OCI-LY1 (cell line): ENCODE results near the gene NDUFB3.

ENCODE experiments used
- H2AFZ ChIP-seq: fragments of 200-600 bp; sonication (generic), shearing (Covaris generic); 2 replicates; pipeline ENCODE4 v1.6.0; 2014; ENCODE audit warnings: antibody characterized with exemption, mild to moderate bottlenecking, low read length
- H3F3A ChIP-seq: fragments of 200-600 bp; sonication (generic), shearing (Covaris generic); 2 replicates; pipeline ENCODE4 v1.6.0; 2014; ENCODE audit warnings: mild to moderate bottlenecking, antibody characterized with exemption, low read length, moderate library complexity; ENCODE audit not compliant: insufficient read depth
- H3K27ac ChIP-seq: fragments of 200-600 bp; sonication (generic); 2 replicates; pipeline ENCODE4 v1.5.1; 2014; ENCODE audit warnings: low read length, mixed run types, mild to moderate bottlenecking, low read depth; ENCODE audit not compliant: poor library complexity, severe bottlenecking
- H3K27me3 ChIP-seq: fragments of 200-600 bp; sonication (generic); 2 replicates; pipeline ENCODE4 v1.6.0; 2014; ENCODE audit warnings: antibody characterized with exemption, mild to moderate bottlenecking, low read length, moderate library complexity; ENCODE audit not compliant: insufficient read depth
- H3K36me3 ChIP-seq: fragments of 200-600 bp; sonication (generic); 2 replicates; pipeline ENCODE4 v1.6.1; 2014; ENCODE audit warnings: mild to moderate bottlenecking, antibody characterized with exemption, low read length, moderate library complexity, mixed read lengths; ENCODE audit not compliant: insufficient read depth
- H3K4me1 ChIP-seq: fragments of 200-600 bp; sonication (generic); 2 replicates; pipeline ENCODE4 v1.5.1; 2014; ENCODE audit warnings: mild to moderate bottlenecking, low read length, moderate library complexity; ENCODE audit not compliant: insufficient read depth, severe bottlenecking
- H3K4me2 ChIP-seq: fragments of 200-600 bp; sonication (generic), shearing (Covaris generic); 2 replicates; pipeline ENCODE4 v1.6.1; 2014; ENCODE audit warnings: low read length
- H3K4me3 ChIP-seq: fragments of 200-600 bp; sonication (generic); 2 replicates; pipeline ENCODE4 v1.5.1; 2014; ENCODE audit warnings: low read length, low read depth, mild to moderate bottlenecking, mixed read lengths; ENCODE audit not compliant: poor library complexity, severe bottlenecking
- H3K79me2 ChIP-seq: fragments of 200-600 bp; shearing (Covaris generic); 2 replicates; pipeline ENCODE4 v1.6.1; 2016; ENCODE audit warnings: mixed run types, low read length, mixed read lengths; ENCODE audit not compliant: insufficient read depth
- H3K9ac ChIP-seq: fragments of 200-600 bp; sonication (generic), shearing (Covaris generic); 2 replicates; pipeline ENCODE4 v1.6.1; 2014; ENCODE audit warnings: mild to moderate bottlenecking, low read length, mixed read lengths
- H3K9me2 ChIP-seq: fragments of 200-600 bp; sonication (generic), shearing (Covaris generic); 2 replicates; pipeline ENCODE4 v1.6.1; 2014; ENCODE audit warnings: low read depth, mild to moderate bottlenecking, low read length, mixed read lengths
- H3K9me3 ChIP-seq: fragments of 200-600 bp; shearing (Covaris generic); 2 replicates; pipeline ENCODE4 v1.6.1; 2014; ENCODE audit warnings: low read length, mixed read lengths
- H4K20me1 ChIP-seq: fragments of 200-600 bp; sonication (generic), shearing (Covaris generic); 2 replicates; pipeline ENCODE4 v1.6.0; 2016; ENCODE audit warnings: mild to moderate bottlenecking, low read length; ENCODE audit not compliant: insufficient read depth
- EZH2 ChIP-seq: fragments of 200-600 bp; sonication (generic), shearing (Covaris generic); IDR thresholded peaks from 2 replicates; pipeline ENCODE4 v1.8.0; 2017; ENCODE audit warnings: borderline replicate concordance, mixed run types, mild to moderate bottlenecking, antibody characterized with exemption, low read length, moderate library complexity, mixed read lengths
- TF ChIP-seq, protein P1 (sequence below): fragments of 200-600 bp; sonication (generic), shearing (Covaris generic); IDR thresholded peaks from 2 replicates; pipeline ENCODE4 v1.5.1; 2017; ENCODE audit warnings: mild to moderate bottlenecking, antibody characterized with exemption, low read length, moderate library complexity, mixed read lengths

NDUFB3 gene

DNA sequence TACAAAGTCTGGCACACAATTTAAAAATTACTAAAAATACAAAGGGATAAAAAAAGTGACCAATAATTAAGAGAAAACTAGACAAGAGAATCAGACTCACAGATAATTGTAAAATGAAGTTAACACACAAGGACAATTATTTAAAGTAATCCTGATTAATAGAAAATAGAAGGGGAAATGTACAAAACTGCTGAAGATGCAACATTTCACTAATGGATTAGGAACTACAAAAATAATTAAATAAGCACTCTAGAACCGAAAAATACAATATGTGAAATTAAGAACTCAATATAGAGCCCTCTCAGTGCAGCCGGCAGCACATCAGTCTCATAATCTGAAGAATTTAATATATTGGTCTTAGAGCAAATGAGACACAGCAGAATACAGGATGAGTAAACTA lies 24.9 kb upstream of the NDUFB3 start:
- Histone ChIP-seq H3K27ac (no peak overlapping the region), H3K36me3 (peaks cover 24% of the 10 kb centered on the region), H3K4me1 (no peaks in the 10 kb centered on the region), H4K20me1 (no peaks in the 10 kb centered on the region), H3K9me3 (peaks cover 18% of the 10 kb centered on the region), H3K9me2 (no peaks in the 10 kb centered on the region), H2AFZ (no peak overlapping the region), H3K4me3 (no peak overlapping the region), H3K79me2 (peaks cover 64% of the 10 kb centered on the region), H3K9ac (no peak overlapping the region), H3K27me3 (no peaks in the 10 kb centered on the region), H3K4me2 (no peak overlapping the region), H3F3A (no peaks in the 10 kb centered on the region)
- TF ChIP-seq, protein P1, sequence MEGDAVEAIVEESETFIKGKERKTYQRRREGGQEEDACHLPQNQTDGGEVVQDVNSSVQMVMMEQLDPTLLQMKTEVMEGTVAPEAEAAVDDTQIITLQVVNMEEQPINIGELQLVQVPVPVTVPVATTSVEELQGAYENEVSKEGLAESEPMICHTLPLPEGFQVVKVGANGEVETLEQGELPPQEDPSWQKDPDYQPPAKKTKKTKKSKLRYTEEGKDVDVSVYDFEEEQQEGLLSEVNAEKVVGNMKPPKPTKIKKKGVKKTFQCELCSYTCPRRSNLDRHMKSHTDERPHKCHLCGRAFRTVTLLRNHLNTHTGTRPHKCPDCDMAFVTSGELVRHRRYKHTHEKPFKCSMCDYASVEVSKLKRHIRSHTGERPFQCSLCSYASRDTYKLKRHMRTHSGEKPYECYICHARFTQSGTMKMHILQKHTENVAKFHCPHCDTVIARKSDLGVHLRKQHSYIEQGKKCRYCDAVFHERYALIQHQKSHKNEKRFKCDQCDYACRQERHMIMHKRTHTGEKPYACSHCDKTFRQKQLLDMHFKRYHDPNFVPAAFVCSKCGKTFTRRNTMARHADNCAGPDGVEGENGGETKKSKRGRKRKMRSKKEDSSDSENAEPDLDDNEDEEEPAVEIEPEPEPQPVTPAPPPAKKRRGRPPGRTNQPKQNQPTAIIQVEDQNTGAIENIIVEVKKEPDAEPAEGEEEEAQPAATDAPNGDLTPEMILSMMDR, result no peak
- no peak for TF ChIP-seq EZH2

DNA sequence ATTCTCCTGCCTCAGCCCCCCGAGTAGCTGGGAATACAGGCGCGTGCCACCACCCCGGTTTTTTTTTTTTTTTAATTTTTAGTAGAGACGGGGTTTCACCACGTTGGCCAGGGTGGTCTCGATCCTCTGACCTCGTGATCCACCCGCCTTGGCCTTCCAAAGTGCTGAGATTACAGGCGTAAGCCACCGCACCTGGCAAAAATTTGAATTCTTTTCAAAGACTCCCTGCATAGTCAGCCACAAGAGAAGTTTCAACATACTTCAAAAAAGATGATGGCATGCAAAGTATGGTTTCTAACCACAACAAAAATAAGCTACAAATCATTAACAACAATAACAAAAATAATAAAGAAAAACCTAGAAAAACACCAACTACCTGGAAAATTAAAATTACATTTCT lies 22.3 kb upstream of the NDUFB3 start:
- H3K9me2 ChIP-seq, result no peaks in the 10 kb centered on the region
- H3K27ac ChIP-seq, result no peak overlapping the region
- peaks cover 11% of the 10 kb centered on the region; the same call in 1 of the 2 replicates for H3K9me3 ChIP-seq
- no peaks in the 10 kb centered on the region for H3K4me1 ChIP-seq
- H2AFZ ChIP-seq, result no peak overlapping the region
- H3K4me2 ChIP-seq, result no peak overlapping the region
- TF ChIP-seq, protein P1, result no peak
- TF ChIP-seq EZH2, result no peak
- H3K27me3 ChIP-seq, result no peaks in the 10 kb centered on the region
- H3K36me3 ChIP-seq, result peaks cover 22% of the 10 kb centered on the region
- no peaks in the 10 kb centered on the region for H4K20me1 ChIP-seq
- H3F3A ChIP-seq, result no peaks in the 10 kb centered on the region
- H3K79me2 ChIP-seq, result peaks cover 78% of the 10 kb centered on the region
- H3K4me3 ChIP-seq, result no peak overlapping the region
- no peak overlapping the region for H3K9ac ChIP-seq

DNA sequence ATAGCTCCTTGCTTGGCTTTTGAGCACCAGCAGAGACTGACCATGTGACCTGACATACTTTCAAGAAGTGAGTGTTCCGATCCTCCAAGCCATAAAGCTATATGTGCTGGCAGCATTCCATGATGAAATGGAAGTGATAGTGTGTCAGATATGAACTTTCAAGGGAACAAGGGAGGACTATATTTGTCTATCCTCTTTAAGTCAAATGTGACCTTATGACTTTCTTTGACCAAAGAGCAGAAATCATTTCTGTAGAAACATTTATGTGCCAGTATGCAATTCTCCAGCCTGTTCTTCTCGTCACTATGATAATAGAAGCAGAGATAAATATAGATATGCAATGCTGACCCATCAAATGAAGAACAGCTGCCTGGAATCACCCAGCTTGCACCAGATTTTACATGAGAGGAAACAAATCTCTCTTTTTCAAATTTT lies 14.7 kb upstream of the NDUFB3 start:
- Histone ChIP-seq H3K4me1 (peaks cover 24% of the 10 kb centered on the region), H3K27ac (no peak overlapping the region), H3K9me3 (no peaks in the 10 kb centered on the region), H3K9me2 (no peaks in the 10 kb centered on the region), H3K36me3 (peaks cover 20% of the 10 kb centered on the region; the same call in 1 of the 2 replicates), H2AFZ (no peak overlapping the region), H3K9ac (no peak overlapping the region), H4K20me1 (no peaks in the 10 kb centered on the region), H3K4me3 (no peak overlapping the region), H3K27me3 (no peaks in the 10 kb centered on the region), H3K79me2 (peaks cover 83% of the 10 kb centered on the region), H3K4me2 (no peak overlapping the region), H3F3A (no peaks in the 10 kb centered on the region; the same call in 1 of the 2 replicates)
- TF ChIP-seq EZH2, result no peak
- TF ChIP-seq, protein P1, result no peak
